T-helper 17 cell (primary cell): ENCODE data around the gene SDC1. TPM values are rescaled to one million over a fixed set of nuclear protein-coding genes. Genes with fewer than 3 reads are reported as not detected.

ENCODE experiments used
- ATAC-seq: fragments of 150-1000 bp; cut with Tn5 transposase; 2 replicates; pipeline ENCODE4 v1.10.0; 2021; ENCODE audit warnings: mild to moderate bottlenecking, moderate library complexity
- DNase-seq, 3 donors: peaks; one replicate each; pipeline versions ENCODE4 v3.0.0 to v3.0.0-alpha.2; 2020 to 2021
- H3K9me3 ChIP-seq: one replicate; pipeline ENCODE4 v1.7.0; 2013; ENCODE audit warnings: low read length, mild to moderate bottlenecking; ENCODE audit not compliant: control insufficient read depth, poor library complexity, severe bottlenecking
- H3K27ac Mint-ChIP-seq: one replicate; pipeline ENCODE4 v1.8.0; 2022; ENCODE audit warnings: mild to moderate bottlenecking, moderate library complexity, mixed read lengths
- H3K27me3 Mint-ChIP-seq: one replicate; pipeline ENCODE4 v1.8.0; 2022; ENCODE audit warnings: mixed read lengths
- H3K36me3 Mint-ChIP-seq: one replicate; pipeline ENCODE4 v1.8.0; 2022; ENCODE audit warnings: low read depth, mixed read lengths
- H3K4me1 Mint-ChIP-seq: one replicate; pipeline ENCODE4 v1.8.0; 2022; ENCODE audit warnings: mild to moderate bottlenecking, mixed read lengths
- H3K4me3 Mint-ChIP-seq: one replicate; pipeline ENCODE4 v1.8.0; 2022; ENCODE audit warnings: mild to moderate bottlenecking, moderate library complexity, mixed read lengths
- total RNA-seq, 4 donors: library from RNA in 2 of 4; stranded (reverse) in 2 of 4; gene quantifications; one replicate each; pipeline ENCODE4 v1.2.3 and lab custom pipeline; 2022 to 2026

Gene SDC1
- total RNA-seq, 2 donors from 2014 or later, result not detected

DNA sequence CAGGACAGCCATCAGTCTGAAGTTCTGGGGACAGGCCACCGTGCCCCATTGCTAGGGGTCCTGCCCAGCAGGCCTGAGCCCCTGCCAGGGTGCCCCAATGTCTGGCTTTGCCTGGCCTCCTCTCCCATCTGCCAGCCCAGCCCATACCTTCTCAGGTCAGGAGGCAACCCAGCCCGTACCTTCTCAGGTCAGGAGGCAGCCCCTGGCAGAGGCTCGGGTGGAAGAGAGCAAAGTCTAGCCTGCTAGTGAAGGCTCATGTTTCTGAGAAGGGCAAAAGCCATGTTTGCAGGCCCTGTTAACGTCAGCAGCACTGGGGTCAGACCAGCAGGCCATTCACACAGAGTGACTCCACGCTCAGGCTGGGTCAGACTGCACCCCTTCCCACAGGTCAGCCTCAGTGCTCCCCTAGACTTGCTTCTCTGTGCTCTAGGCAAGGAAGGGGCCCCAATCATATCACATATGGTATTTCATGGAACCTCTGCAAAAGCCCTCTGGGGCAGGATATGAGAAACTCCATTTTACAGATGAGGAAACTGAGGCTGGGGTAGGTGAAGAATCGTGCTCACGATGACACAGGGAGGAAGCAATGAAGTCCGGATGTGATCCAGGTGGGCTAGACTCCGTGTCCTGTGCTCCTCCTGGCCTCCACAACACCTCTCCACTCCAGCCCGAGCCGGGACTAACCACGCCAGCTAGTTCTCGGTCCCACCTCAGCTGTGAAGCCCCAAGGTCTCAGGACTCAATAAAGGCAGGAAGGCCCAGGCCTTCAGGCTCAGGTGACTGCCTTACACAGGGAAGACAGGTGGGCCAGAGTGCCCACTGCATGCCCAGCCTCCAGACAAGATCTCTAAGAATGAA is 9.5 kb downstream of the SDC1 start:
- no peak for DNase-seq
- peaks cover 3% of the 10 kb centered on the region for H3K36me3 Mint-ChIP-seq
- no peak overlapping the region for H3K4me3 Mint-ChIP-seq
- H3K27ac Mint-ChIP-seq, result no peak overlapping the region
- H3K4me1 Mint-ChIP-seq, result peaks cover 4% of the 10 kb centered on the region
- H3K9me3 ChIP-seq, result no peaks in the 10 kb centered on the region
- H3K27me3 Mint-ChIP-seq, result peaks cover 32% of the 10 kb centered on the region
- no peak for ATAC-seq

DNA sequence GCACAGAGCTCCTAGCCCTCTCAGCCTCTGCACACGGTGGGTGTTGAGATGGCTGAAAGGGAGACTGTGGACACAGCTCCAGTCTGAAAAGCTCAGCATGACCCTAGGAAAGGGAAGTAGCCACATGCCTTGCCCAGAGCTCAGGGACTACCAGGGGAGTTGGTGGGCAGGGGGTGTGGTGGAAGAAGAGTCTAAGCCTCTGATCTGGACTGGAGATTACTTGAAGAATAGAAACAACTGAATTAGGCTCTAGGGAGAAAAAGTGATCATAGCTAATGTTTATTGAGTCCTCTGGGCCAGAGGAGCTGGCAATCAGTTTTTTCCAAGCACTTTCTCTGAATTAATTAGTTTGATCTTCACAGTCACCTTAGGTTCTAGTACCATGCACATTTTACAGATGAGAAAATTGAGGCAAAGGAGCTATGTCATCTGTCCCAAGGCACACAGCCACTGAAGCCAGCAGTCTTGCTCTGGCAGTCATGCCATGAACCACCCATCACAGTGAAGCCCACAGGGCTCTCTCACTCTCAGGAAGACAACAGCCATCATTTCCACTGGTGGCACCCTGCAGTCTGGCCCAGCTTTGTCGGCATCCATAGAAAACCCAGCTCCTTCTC is 10.3 kb downstream of the SDC1 start:
- no peak for ATAC-seq
- peaks cover 25% of the 10 kb centered on the region for H3K27me3 Mint-ChIP-seq
- peaks cover 4% of the 10 kb centered on the region for H3K4me1 Mint-ChIP-seq
- H3K27ac Mint-ChIP-seq, result no peak overlapping the region
- H3K9me3 ChIP-seq, result no peaks in the 10 kb centered on the region
- peaks cover 3% of the 10 kb centered on the region for H3K36me3 Mint-ChIP-seq
- no peak overlapping the region for H3K4me3 Mint-ChIP-seq
- DNase-seq, result no peak

- peaks cover 18% of the 10 kb centered on the region for H3K27me3 Mint-ChIP-seq
- no peak overlapping the region for H3K4me3 Mint-ChIP-seq
- H3K9me3 ChIP-seq, result no peaks in the 10 kb centered on the region
- peaks cover 4% of the 10 kb centered on the region for H3K4me1 Mint-ChIP-seq
- H3K27ac Mint-ChIP-seq, result no peak overlapping the region
- H3K36me3 Mint-ChIP-seq, result peaks cover 3% of the 10 kb centered on the region
- DNase-seq (no peak), ATAC-seq (no peak)
These were observed 11.0 kb downstream of the SDC1 start for GRCh38 chr2:20213651-20214565.

DNA sequence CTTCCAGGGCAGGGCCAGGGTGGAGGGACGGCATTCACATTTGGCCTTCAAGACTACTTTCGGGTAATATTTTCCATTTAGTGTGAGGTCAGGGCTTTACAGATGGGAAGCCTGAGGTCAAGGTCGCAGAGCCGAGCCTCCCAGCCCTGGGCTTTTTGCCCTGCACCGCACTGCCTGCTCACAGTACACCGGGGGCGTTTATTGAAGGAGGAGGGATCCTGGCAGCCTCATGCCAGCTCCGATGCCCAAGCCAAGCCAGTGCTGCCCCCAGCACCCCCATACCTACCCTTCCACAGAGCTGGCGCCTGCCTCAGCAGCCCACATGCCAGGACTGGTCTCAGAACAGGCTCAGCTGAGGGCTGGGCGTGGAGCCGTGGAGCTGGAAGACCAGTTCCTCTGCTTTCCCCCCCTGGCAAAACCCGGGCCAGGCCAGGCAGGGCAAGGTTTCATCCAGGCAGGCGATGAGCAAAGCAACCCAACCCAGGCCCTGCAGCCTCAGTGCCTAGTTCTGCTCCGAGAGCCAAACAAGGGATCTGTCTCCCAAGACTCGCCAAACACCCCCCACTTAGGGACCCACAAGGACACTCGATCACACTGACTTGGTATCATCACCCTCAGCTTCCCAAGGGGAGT is 11.9 kb downstream of the SDC1 start:
- Mint-ChIP-seq H3K4me3 (no peak overlapping the region), H3K36me3 (no peaks in the 10 kb centered on the region), H3K27me3 (peaks cover 9% of the 10 kb centered on the region), H3K4me1 (peaks cover 2% of the 10 kb centered on the region), H3K27ac (no peak overlapping the region)
- no peak for ATAC-seq
- no peak for DNase-seq
- no peaks in the 10 kb centered on the region for H3K9me3 ChIP-seq

GRCh38 chr2:20212459-20212870 is 12.5 kb downstream of the SDC1 start:
- Mint-ChIP-seq H3K27me3 (peaks cover 5% of the 10 kb centered on the region), H3K27ac (no peak overlapping the region), H3K4me3 (no peak overlapping the region), H3K4me1 (peaks cover 2% of the 10 kb centered on the region), H3K36me3 (no peaks in the 10 kb centered on the region)
- ATAC-seq (no peak), DNase-seq (no peak)
- no peaks in the 10 kb centered on the region for H3K9me3 ChIP-seq

GRCh38 chr2:20211860-20212458 is 13.0 kb downstream of the SDC1 start:
- Mint-ChIP-seq H3K36me3 (no peaks in the 10 kb centered on the region), H3K27ac (no peak overlapping the region), H3K27me3 (peaks cover 5% of the 10 kb centered on the region)

DNA sequence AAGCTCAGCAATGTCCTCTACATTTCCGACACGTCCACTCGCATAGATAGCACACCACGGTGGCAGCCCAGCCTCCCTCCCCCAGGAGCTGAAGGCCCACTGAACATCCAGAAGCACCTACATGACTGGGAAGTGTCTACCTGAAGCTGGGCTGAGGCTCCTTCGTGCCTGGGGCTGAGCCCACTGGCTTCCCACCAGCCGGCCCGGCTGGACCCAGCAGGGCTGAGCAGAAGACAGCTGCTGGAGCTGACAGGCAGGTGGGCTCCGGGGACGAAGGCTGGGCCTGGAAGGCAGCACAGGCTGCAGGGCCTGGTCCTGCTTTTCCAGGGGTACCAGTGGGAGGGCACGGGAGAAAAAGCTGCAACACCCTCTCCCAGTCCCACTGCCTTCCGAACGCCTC is 13.5 kb downstream of the SDC1 start:
- Mint-ChIP-seq H3K36me3 (no peaks in the 10 kb centered on the region), H3K27ac (no peak overlapping the region), H3K27me3 (peaks cover 5% of the 10 kb centered on the region), H3K4me3 (no peak overlapping the region), H3K4me1 (peaks cover 2% of the 10 kb centered on the region)
- H3K9me3 ChIP-seq, result no peaks in the 10 kb centered on the region
- DNase-seq (no peak), ATAC-seq (no peak)

More at GRCh38 chr2:20211860-20212458, 13.0 kb downstream of the SDC1 start:
- no peak for DNase-seq
- no peaks in the 10 kb centered on the region for H3K9me3 ChIP-seq
- H3K4me1 Mint-ChIP-seq, result peaks cover 2% of the 10 kb centered on the region
- H3K4me3 Mint-ChIP-seq, result no peak overlapping the region
- ATAC-seq, result no peak

DNA sequence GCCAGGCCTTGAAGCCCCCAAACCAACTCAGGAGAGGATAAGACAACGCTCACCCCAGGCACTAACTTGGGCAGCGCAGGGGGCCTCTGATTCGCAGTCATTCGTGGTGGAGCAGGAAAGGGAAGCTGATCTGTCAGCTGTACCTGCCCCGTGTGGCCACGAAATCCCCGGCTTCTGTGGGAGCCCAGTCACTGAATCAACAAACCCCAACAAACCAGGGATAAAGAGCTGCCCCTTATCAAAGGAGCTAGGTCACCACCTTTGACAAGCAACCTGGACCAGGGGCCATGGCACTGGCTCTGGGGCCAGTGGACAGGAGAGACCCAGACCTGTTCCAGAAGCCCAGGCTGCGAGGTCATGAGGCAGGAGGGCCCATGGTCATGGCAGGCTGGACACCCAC is 14.5 kb downstream of the SDC1 start:
- Mint-ChIP-seq H3K4me3 (no peak overlapping the region), H3K36me3 (no peaks in the 10 kb centered on the region), H3K27me3 (peaks cover 5% of the 10 kb centered on the region), H3K4me1 (peaks cover 2% of the 10 kb centered on the region), H3K27ac (no peak overlapping the region)
- no peaks in the 10 kb centered on the region for H3K9me3 ChIP-seq
- DNase-seq, result no peak
- no peak for ATAC-seq

GRCh38 chr2:20209373-20210109 is 15.4 kb downstream of the SDC1 start:
- H3K27ac Mint-ChIP-seq, result no peak overlapping the region
- no peak overlapping the region for H3K4me3 Mint-ChIP-seq
- no peaks in the 10 kb centered on the region for H3K9me3 ChIP-seq
- H3K4me1 Mint-ChIP-seq, result peaks cover 2% of the 10 kb centered on the region
- H3K27me3 Mint-ChIP-seq, result peaks cover 5% of the 10 kb centered on the region
- DNase-seq, result no peak
- no peak for ATAC-seq
- H3K36me3 Mint-ChIP-seq, result no peaks in the 10 kb centered on the region

GRCh38 chr2:20208476-20208859 is 16.5 kb downstream of the SDC1 start:
- no peaks in the 10 kb centered on the region for H3K27me3 Mint-ChIP-seq
- no peak for DNase-seq

DNA sequence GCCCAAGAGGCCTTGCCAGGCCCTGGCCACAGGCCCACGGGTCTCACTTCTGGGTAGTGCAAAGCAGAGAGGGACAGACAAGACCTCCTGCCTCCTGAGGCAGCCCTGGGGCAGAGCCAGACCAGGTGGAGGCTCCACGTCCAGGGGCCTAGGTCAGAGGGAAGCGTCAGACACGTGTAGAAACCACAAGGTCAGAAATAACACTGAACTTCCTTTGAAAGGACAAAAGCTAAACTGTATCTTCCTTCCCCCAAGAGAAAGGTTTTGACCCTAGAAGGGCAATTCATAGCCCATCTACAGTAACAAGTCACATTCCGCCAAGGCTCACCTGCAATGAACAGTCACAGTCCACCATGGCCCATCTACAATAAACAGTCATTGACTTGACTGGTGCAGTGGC is 17.9 kb downstream of the SDC1 start:
- ATAC-seq (no peak), DNase-seq (no peak)
- no peak overlapping the region for H3K27ac Mint-ChIP-seq

More at GRCh38 chr2:20208476-20208859, 16.5 kb downstream of the SDC1 start:
- Mint-ChIP-seq H3K27ac (no peak overlapping the region), H3K36me3 (no peaks in the 10 kb centered on the region), H3K4me3 (no peak overlapping the region), H3K4me1 (no peaks in the 10 kb centered on the region)
- H3K9me3 ChIP-seq, result no peaks in the 10 kb centered on the region
- no peak for ATAC-seq

DNA sequence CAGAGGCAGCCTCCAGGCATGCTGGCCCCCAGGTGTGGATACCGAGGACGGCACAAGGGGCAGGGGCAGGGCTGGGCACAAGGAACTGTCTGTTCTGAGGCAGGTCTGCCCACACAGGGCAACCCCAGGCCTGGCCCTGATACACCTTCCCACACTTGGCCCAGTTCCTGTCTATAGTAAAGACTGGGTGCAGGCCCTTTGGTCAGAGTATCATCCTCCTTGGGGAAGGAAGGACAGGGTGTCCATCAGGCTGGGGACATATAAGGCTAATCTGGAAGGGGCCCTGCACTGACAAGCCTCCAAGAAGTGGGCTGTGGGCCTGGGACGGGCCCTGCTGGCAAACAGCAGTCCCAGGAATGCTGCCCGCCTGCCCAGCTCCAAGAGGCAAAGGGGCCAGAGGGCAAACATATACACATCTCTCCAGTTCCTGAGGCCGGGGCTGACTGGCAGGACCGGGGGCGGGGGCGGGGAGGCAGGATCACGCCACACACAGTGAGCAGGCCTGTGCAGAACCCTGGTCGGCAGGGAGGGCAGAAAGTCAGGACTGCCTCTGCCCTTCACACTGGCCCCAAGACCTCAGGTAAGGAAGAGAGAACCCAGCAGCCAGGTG is 18.9 kb downstream of the SDC1 start:
- no peak overlapping the region for H3K4me3 Mint-ChIP-seq
- H3K4me1 Mint-ChIP-seq, result no peaks in the 10 kb centered on the region
- DNase-seq (no peak), ATAC-seq (no peak)
- no peaks in the 10 kb centered on the region for H3K36me3 Mint-ChIP-seq
- H3K9me3 ChIP-seq, result no peaks in the 10 kb centered on the region
- no peaks in the 10 kb centered on the region for H3K27me3 Mint-ChIP-seq
- no peak overlapping the region for H3K27ac Mint-ChIP-seq

More for the DNA sequence above, 17.9 kb downstream of the SDC1 start:
- no peaks in the 10 kb centered on the region for H3K36me3 Mint-ChIP-seq
- no peaks in the 10 kb centered on the region for H3K4me1 Mint-ChIP-seq
- H3K4me3 Mint-ChIP-seq, result peak overlapping the region; percentile 31
- no peaks in the 10 kb centered on the region for H3K27me3 Mint-ChIP-seq
- no peaks in the 10 kb centered on the region for H3K9me3 ChIP-seq
